Trophoblast cell (in vitro differentiated cells and primary cell): ENCODE results near the gene DPEP2NB.

ENCODE experiments used
- DNase-seq, 2 donors: peaks; one replicate each; pipeline ENCODE4 v3.0.0-alpha.2; 2016
- H2AFZ ChIP-seq: 2 replicates; pipeline ENCODE4 v1.6.1; 2013; ENCODE audit warnings: low read length, moderate library complexity, mild to moderate bottlenecking; ENCODE audit not compliant: insufficient read depth, poor library complexity
- H2AK5ac ChIP-seq: 2 replicates; pipeline ENCODE4 v1.6.1; 2013; ENCODE audit warnings: mild to moderate bottlenecking, low read length
- H2BK120ac ChIP-seq: 2 replicates; pipeline ENCODE4 v1.6.1; 2013; ENCODE audit warnings: low read length, mild to moderate bottlenecking, moderate library complexity; ENCODE audit not compliant: insufficient read depth, poor library complexity
- H2BK12ac ChIP-seq: 2 replicates; pipeline ENCODE4 v1.6.1; 2013; ENCODE audit warnings: mild to moderate bottlenecking, low read length, moderate library complexity
- H2BK5ac ChIP-seq: 2 replicates; pipeline ENCODE4 v1.6.1; 2013; ENCODE audit warnings: low read length, low read depth, moderate library complexity, mild to moderate bottlenecking; ENCODE audit not compliant: poor library complexity
- H3K14ac ChIP-seq: 2 replicates; pipeline ENCODE4 v1.6.1; 2013; ENCODE audit warnings: mild to moderate bottlenecking, low read length
- H3K18ac ChIP-seq: 2 replicates; pipeline ENCODE4 v1.6.1; 2013; ENCODE audit warnings: mild to moderate bottlenecking, low read length
- H3K23ac ChIP-seq: 2 replicates; pipeline ENCODE4 v1.6.1; 2013; ENCODE audit warnings: low read length
- H3K27ac ChIP-seq: 2 replicates; pipeline ENCODE4 v1.5.1; 2013; ENCODE audit warnings: low read depth, mild to moderate bottlenecking, inconsistent platforms, low read length, moderate library complexity
- H3K27me3 ChIP-seq: 2 replicates; pipeline ENCODE4 v1.6.1; 2013; ENCODE audit warnings: inconsistent platforms, mild to moderate bottlenecking, low read length, moderate library complexity; ENCODE audit not compliant: insufficient read depth
- H3K36me3 ChIP-seq, 2 experiments: 1 replicate in 1 of 2; 2 replicates in 1 of 2; pipeline ENCODE4 v1.6.1; 2013; ENCODE audit warnings: low read length in 2 of 2, mild to moderate bottlenecking in 2 of 2, moderate library complexity in 1 of 2; ENCODE audit not compliant: insufficient read depth in 2 of 2, control insufficient read depth in 1 of 2
- H3K4ac ChIP-seq: 2 replicates; pipeline ENCODE4 v1.6.1; 2013; ENCODE audit warnings: low read depth, mild to moderate bottlenecking, low read length, moderate library complexity
- H3K4me1 ChIP-seq, 2 experiments: 1 replicate in 1 of 2; 2 replicates in 1 of 2; pipeline ENCODE4 v1.6.1; 2013; ENCODE audit warnings: low read length in 2 of 2, mild to moderate bottlenecking in 2 of 2, moderate library complexity in 1 of 2; ENCODE audit not compliant: insufficient read depth in 2 of 2, control insufficient read depth in 1 of 2
- H3K4me2 ChIP-seq: 2 replicates; pipeline ENCODE4 v1.6.1; 2013; ENCODE audit warnings: inconsistent platforms, mild to moderate bottlenecking, low read length, moderate library complexity
- H3K4me3 ChIP-seq: 2 replicates; pipeline ENCODE4 v1.5.1; 2013; ENCODE audit warnings: mild to moderate bottlenecking, low read depth, low read length, inconsistent platforms
- H3K79me1 ChIP-seq: one replicate; pipeline ENCODE4 v1.6.1; 2013; ENCODE audit warnings: low read length
- H3K79me2 ChIP-seq: 2 replicates; pipeline ENCODE4 v1.6.1; 2013; ENCODE audit warnings: low read length, mild to moderate bottlenecking; ENCODE audit not compliant: control insufficient read depth, insufficient read depth, poor library complexity
- H3K9ac ChIP-seq: 2 replicates; pipeline ENCODE4 v1.6.1; 2013; ENCODE audit warnings: mild to moderate bottlenecking, low read length
- H3K9me3 ChIP-seq: 2 replicates; pipeline ENCODE4 v1.6.1; 2013; ENCODE audit warnings: low read depth, mild to moderate bottlenecking, control low read depth, inconsistent platforms, low read length; ENCODE audit not compliant: insufficient read depth
- H4K12ac ChIP-seq: 2 replicates; pipeline ENCODE4 v1.6.1; 2013; ENCODE audit warnings: low read depth, mild to moderate bottlenecking, low read length, moderate library complexity
- H4K8ac ChIP-seq: 2 replicates; pipeline ENCODE4 v1.6.1; 2013; ENCODE audit warnings: low read depth, mild to moderate bottlenecking, low read length, moderate library complexity
- H4K91ac ChIP-seq: one replicate; pipeline ENCODE4 v1.6.1; 2013; ENCODE audit warnings: low read depth, mild to moderate bottlenecking, low read length, moderate library complexity
- WGBS: extraction: QIAGEN DNeasy Blood & Tissue Kit; methylation state at CpG from one replicate; pipeline ENCODE4 v1.1.7; 2013; ENCODE audit warnings: missing lambda C conversion rate; ENCODE audit not compliant: insufficient read length, insufficient coverage; ENCODE audit errors: extremely low coverage; 5-methylcytosine and 5-hydroxymethylcytosine counted together

DPEP2NB gene

GRCh38 chr16:68046106-68046505 is 30.4 kb upstream of the DPEP2NB start:
- H3K14ac ChIP-seq, result no peak overlapping the region
- H2BK5ac ChIP-seq, result no peak overlapping the region
- H3K79me2 ChIP-seq, result no peaks in the 10 kb centered on the region
- H2AFZ ChIP-seq, result no peak overlapping the region
- H2AK5ac ChIP-seq, result no peak overlapping the region
- H3K9me3 ChIP-seq, result no peaks in the 10 kb centered on the region
- no peaks in the 10 kb centered on the region for H3K4me1 ChIP-seq
- no peak overlapping the region for H3K4ac ChIP-seq
- no peak overlapping the region for H4K8ac ChIP-seq
- H3K18ac ChIP-seq, result no peak overlapping the region
- H3K27me3 ChIP-seq, result no peaks in the 10 kb centered on the region
- no peak overlapping the region for H2BK120ac ChIP-seq
- H3K4me3 ChIP-seq, result no peak overlapping the region
- H3K23ac ChIP-seq, result no peak overlapping the region
- H4K12ac ChIP-seq, result no peak overlapping the region
- WGBS, result no CpG with 5 or more reads among the region's 7 CpGs
- H3K9ac ChIP-seq, result no peak overlapping the region
- H3K27ac ChIP-seq, result no peak overlapping the region
- peaks cover 0 to 12% of the 10 kb centered on the region in 2 experiments for H3K36me3 ChIP-seq
- no peak for DNase-seq
- H3K79me1 ChIP-seq, result no peaks in the 10 kb centered on the region
- no peak overlapping the region for H2BK12ac ChIP-seq
- no peak overlapping the region for H3K4me2 ChIP-seq
- H4K91ac ChIP-seq, result no peak overlapping the region

GRCh38 chr16:68041783-68042182 is 26.1 kb upstream of the DPEP2NB start:
- Histone ChIP-seq H4K91ac (no peak overlapping the region), H3K4me3 (no peak overlapping the region), H3K79me2 (no peaks in the 10 kb centered on the region), H3K4ac (no peak overlapping the region), H3K18ac (no peak overlapping the region), H3K27ac (no peak overlapping the region), H3K23ac (no peak overlapping the region), H3K4me1 (no peaks in the 10 kb centered on the region), H2BK12ac (no peak overlapping the region), H4K8ac (no peak overlapping the region), H3K9ac (no peak overlapping the region), H4K12ac (no peak overlapping the region), H3K36me3 (peaks cover 6 to 9% of the 10 kb centered on the region in 2 experiments), H3K27me3 (no peaks in the 10 kb centered on the region), H2BK5ac (no peak overlapping the region), H2AK5ac (no peak overlapping the region), H3K9me3 (no peaks in the 10 kb centered on the region), H2BK120ac (no peak overlapping the region), H3K79me1 (no peaks in the 10 kb centered on the region), H3K4me2 (no peak overlapping the region), H3K14ac (no peak overlapping the region), H2AFZ (no peak overlapping the region)
- no peak for DNase-seq
- WGBS, result no CpG with 5 or more reads among the region's 2 CpGs

GRCh38 chr16:68040506-68041288 is 25.0 kb upstream of the DPEP2NB start:
- Histone ChIP-seq H2AK5ac (no peak overlapping the region), H2BK5ac (no peak overlapping the region), H3K4me2 (no peak overlapping the region), H3K27ac (no peak overlapping the region), H3K23ac (no peak overlapping the region), H2AFZ (no peak overlapping the region), H3K9me3 (no peaks in the 10 kb centered on the region), H4K8ac (no peak overlapping the region), H4K91ac (no peak overlapping the region), H2BK120ac (no peak overlapping the region), H3K18ac (no peak overlapping the region), H3K4me3 (no peak overlapping the region), H3K14ac (no peak overlapping the region), H3K4me1 (no peaks in the 10 kb centered on the region), H3K79me2 (no peaks in the 10 kb centered on the region), H3K9ac (no peak overlapping the region), H3K36me3 (peaks cover 6 to 9% of the 10 kb centered on the region in 2 experiments), H3K27me3 (no peaks in the 10 kb centered on the region), H3K79me1 (no peaks in the 10 kb centered on the region), H3K4ac (no peak overlapping the region), H2BK12ac (no peak overlapping the region), H4K12ac (no peak overlapping the region)
- WGBS, result no CpG with 5 or more reads among the region's 14 CpGs
- peak; percentile 71 to 87 for DNase-seq

GRCh38 chr16:68037841-68038597 is 22.3 kb upstream of the DPEP2NB start:
- Histone ChIP-seq H2BK5ac (no peak overlapping the region), H4K8ac (no peak overlapping the region), H2AK5ac (no peak overlapping the region), H3K27ac (no peak overlapping the region), H4K12ac (no peak overlapping the region), H3K9ac (no peak overlapping the region), H2BK12ac (no peak overlapping the region), H3K4me2 (no peak overlapping the region), H2BK120ac (no peak overlapping the region), H3K9me3 (no peaks in the 10 kb centered on the region), H3K18ac (no peak overlapping the region), H3K27me3 (no peaks in the 10 kb centered on the region), H3K36me3 (peaks cover 8 to 9% of the 10 kb centered on the region in 2 experiments), H4K91ac (no peak overlapping the region), H3K4ac (no peak overlapping the region), H3K23ac (no peak overlapping the region), H3K79me2 (no peaks in the 10 kb centered on the region), H3K14ac (no peak overlapping the region), H3K4me3 (no peak overlapping the region), H2AFZ (no peak overlapping the region), H3K79me1 (no peaks in the 10 kb centered on the region), H3K4me1 (no peaks in the 10 kb centered on the region)
- DNase-seq, result no peak
- no CpG with 5 or more reads among the region's 9 CpGs for WGBS
